GM18517 (cell line): ENCODE data around the gene P4HA1.

Source experiments
- ATAC-seq: cut with Tn5 transposase; IDR thresholded peaks from one replicate; pipeline ENCODE4 v1.9.1; 2021; ENCODE audit warnings: mild to moderate bottlenecking, moderate library complexity; ENCODE audit not compliant: unreplicated experiment

Gene P4HA1

GRCh38 chr10:72981028-72981881, 115.4 kb downstream of the P4HA1 start:
- no peak for ATAC-seq

DNA sequence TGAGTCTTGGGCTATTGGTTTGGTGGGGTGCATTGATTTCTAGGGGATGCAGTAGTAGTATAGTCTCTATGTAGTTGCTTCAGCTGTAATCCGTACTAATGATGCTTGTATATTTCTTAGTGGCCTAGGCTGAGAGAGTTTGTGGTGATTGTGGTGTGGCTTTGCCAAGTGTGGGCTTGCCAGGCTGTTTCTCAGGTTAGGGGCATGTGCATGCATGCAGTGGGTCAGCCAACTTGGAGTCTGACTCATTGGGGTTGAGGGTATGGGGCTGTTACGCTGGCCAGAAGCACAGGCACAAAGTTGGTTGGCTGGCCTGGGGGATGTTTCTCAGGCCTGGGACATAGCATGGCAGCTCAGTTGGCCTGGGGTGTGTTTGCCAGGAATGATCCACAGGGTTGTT, 116.3 kb downstream of the P4HA1 start:
- ATAC-seq, result no peak

DNA sequence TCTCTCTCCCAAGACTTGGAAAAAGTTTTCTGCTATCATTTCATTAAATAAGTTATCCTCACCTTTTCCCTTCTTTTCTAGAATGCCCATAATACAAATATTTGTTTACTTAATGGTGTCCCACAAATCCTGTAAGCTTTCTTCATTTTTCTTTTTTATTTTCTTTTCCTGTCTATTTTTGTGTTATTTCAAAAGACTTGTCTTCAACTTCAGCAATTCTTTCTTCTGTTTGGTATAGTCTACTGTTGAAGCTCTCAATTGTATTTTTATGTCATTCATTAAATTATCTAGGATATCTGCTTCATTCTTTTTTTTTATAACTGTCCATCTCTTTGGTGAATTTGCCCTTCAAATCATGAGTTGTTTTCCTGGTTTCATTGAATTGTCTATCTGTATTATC, 117.0 kb downstream of the P4HA1 start:
- no peak for ATAC-seq

- ATAC-seq, result no peak
These were observed 119.8 kb downstream of the P4HA1 start for GRCh38 chr10:72976886-72977285.
